GM12891 (cell line): Measurements from ENCODE around the gene C1RL.

Experiments
- PAX5 ChIP-seq: IDR thresholded peaks from 2 replicates; pipeline ENCODE4 v1.6.1; 2011; ENCODE audit warnings: low read length, moderate library complexity, mild to moderate bottlenecking; ENCODE audit not compliant: insufficient read depth, severe bottlenecking
- POLR2A ChIP-seq: IDR thresholded peaks from 2 replicates; pipeline ENCODE4 v1.6.1; 2011; ENCODE audit warnings: low read depth, low read length, control low read depth
- POLR2AphosphoS5 ChIP-seq: IDR thresholded peaks from 2 replicates; pipeline ENCODE4 v1.6.1; 2011; ENCODE audit warnings: low read depth, low read length, control low read depth
- POU2F2 ChIP-seq: IDR thresholded peaks from 2 replicates; pipeline ENCODE4 v1.6.1; 2011; ENCODE audit warnings: low read depth, mild to moderate bottlenecking, control low read depth, low read length, moderate library complexity
- SPI1 ChIP-seq: IDR thresholded peaks from 2 replicates; pipeline ENCODE4 v1.6.1; 2011; ENCODE audit warnings: low read depth, low read length, control low read depth
- TAF1 ChIP-seq: IDR thresholded peaks from 2 replicates; pipeline ENCODE4 v1.6.1; 2011; ENCODE audit warnings: low read depth, low read length, control low read depth

- TF ChIP-seq POLR2AphosphoS5 = no peak
- TF ChIP-seq POU2F2 = no peak
- TF ChIP-seq TAF1 = no peak
- no peak for TF ChIP-seq POLR2A
- no peak for TF ChIP-seq PAX5
- TF ChIP-seq SPI1 = no peak
Measured at GRCh38 chr12:7099290-7099996, 9.6 kb downstream of the C1RL start.
